ENCODE measurements around the gene KCNH6.

The KCNH6 gene

GRCh38 chr17:63505341-63505740 lies 17.8 kb upstream of the KCNH6 start:
- no peak for DNase-seq (ENCODE audit: low read depth, low spot score)
- no peak for TF ChIP-seq CTCF (IDR thresholded peaks at IDR 0.05; ENCODE audit: low read depth, low read length)
- in situ Hi-C loops (cut with HindIII; ENCODE audit: low sequenced_read_pairs), result no loop called here
- no peak overlapping the region for H3K4me3 ChIP-seq (ENCODE audit: low read depth, low read length)

- in situ Hi-C loops (cut with HindIII; ENCODE audit: low sequenced_read_pairs), result no loop called here
- TF ChIP-seq CTCF (IDR thresholded peaks at IDR 0.05; ENCODE audit: low read depth, low read length), result no peak
- no peak overlapping the region for H3K4me3 ChIP-seq (ENCODE audit: low read depth, low read length)
- DNase-seq (ENCODE audit: low read depth, low spot score), result no peak
Measured at GRCh38 chr17:63506627-63507026, 16.5 kb upstream of the KCNH6 start.

- TF ChIP-seq CTCF (IDR thresholded peaks at IDR 0.05; ENCODE audit: low read depth, low read length), result no peak
- no peak for DNase-seq (ENCODE audit: low read depth, low spot score)
- in situ Hi-C loops (cut with HindIII; ENCODE audit: low sequenced_read_pairs), result no loop called here
- H3K4me3 ChIP-seq (ENCODE audit: low read depth, low read length), result no peak overlapping the region
Measured at GRCh38 chr17:63511331-63511730, 11.8 kb upstream of the KCNH6 start.

GRCh38 chr17:63512388-63512787 lies 10.8 kb upstream of the KCNH6 start:
- no peak overlapping the region for H3K4me3 ChIP-seq (ENCODE audit: low read depth, low read length)
- no peak for TF ChIP-seq CTCF (IDR thresholded peaks at IDR 0.05; ENCODE audit: low read depth, low read length)
- DNase-seq (ENCODE audit: low read depth, low spot score), result no peak
- in situ Hi-C loops (cut with HindIII; ENCODE audit: low sequenced_read_pairs), result no loop called here

GRCh38 chr17:63512896-63513644 lies 10.1 kb upstream of the KCNH6 start:
- in situ Hi-C loops (cut with HindIII; ENCODE audit: low sequenced_read_pairs), result no loop called here
- DNase-seq (ENCODE audit: low read depth, low spot score), result no peak
- no peak for TF ChIP-seq CTCF (IDR thresholded peaks at IDR 0.05; ENCODE audit: low read depth, low read length)
- H3K4me3 ChIP-seq (ENCODE audit: low read depth, low read length), result no peak overlapping the region

- DNase-seq (ENCODE audit: low read depth, low spot score), result no peak
- in situ Hi-C loops (cut with HindIII; ENCODE audit: low sequenced_read_pairs), result no loop called here
- no peak overlapping the region for H3K4me3 ChIP-seq (ENCODE audit: low read depth, low read length)
- no peak for TF ChIP-seq CTCF (IDR thresholded peaks at IDR 0.05; ENCODE audit: low read depth, low read length)
Measured at GRCh38 chr17:63514477-63514876, 8.7 kb upstream of the KCNH6 start.
